Lower lobe of right lung (tissue), 2 donors: ENCODE measurements around the gene FSIP1. TPM values are rescaled to one million over a fixed set of nuclear protein-coding genes. Genes with fewer than 3 reads are reported as not detected.

Experiments used
- ATAC-seq, 2 donors: fragments of 200-7000 bp; cut with Tn5 transposase; one replicate each; pipeline ENCODE4 v1.9.1; 2020 to 2022; ENCODE audit warnings: mild to moderate bottlenecking in 2 of 2, moderate library complexity in 2 of 2
- DNase-seq: peaks from one replicate; pipeline ENCODE4 v3.0.0-alpha.2; 2020
- H3K27ac ChIP-seq: fragments of 200-600 bp; one replicate; pipeline ENCODE4 v1.8.0; 2022
- H3K27me3 ChIP-seq: fragments of 200-600 bp; one replicate; pipeline ENCODE4 v1.8.0; 2022; ENCODE audit warnings: low read depth
- H3K36me3 ChIP-seq: fragments of 200-600 bp; one replicate; pipeline ENCODE4 v1.8.0; 2022; ENCODE audit warnings: mild to moderate bottlenecking
- H3K4me1 ChIP-seq: fragments of 200-600 bp; one replicate; pipeline ENCODE4 v1.8.0; 2022
- H3K4me3 ChIP-seq: fragments of 200-600 bp; one replicate; pipeline ENCODE4 v1.8.0; 2022; ENCODE audit warnings: mild to moderate bottlenecking
- H3K9me3 ChIP-seq: fragments of 200-600 bp; one replicate; pipeline ENCODE4 v1.8.0; 2022
- CTCF ChIP-seq: fragments of 200-600 bp; IDR thresholded peaks from one replicate; pipeline ENCODE4 v1.8.0; 2022; ENCODE audit warnings: antibody characterized with exemption, mild to moderate bottlenecking
- intact Hi-C: fragments of 100-400 bp; cut with DNase I; formaldehyde crosslinking; loops from one replicate; pipeline ENCODE4 v1.11.0; 2022
- total RNA-seq: library from RNA; stranded (reverse); fragmentation: NEBNext Ultra II Directional; extraction: Animal tissue kit (Norgen Biotek cat#: 25700); gene quantifications from one replicate; pipeline ENCODE4 v1.2.1, GENCODE V29; 2021
- donor health status: DM: no; HTN: yes; CAD: no; lungs with severe emphysema.

The FSIP1 gene
- total RNA-seq, 1 donor from 2014 or later, result 2.0 TPM

- DNase-seq (no peak), ATAC-seq (no peak)
- H3K9me3 ChIP-seq, result no peaks in the 10 kb centered on the region
- no peaks in the 10 kb centered on the region for H3K36me3 ChIP-seq
- peaks cover 17% of the 10 kb centered on the region for H3K4me1 ChIP-seq
- intact Hi-C loops, result no loop called here
- H3K27ac ChIP-seq, result no peak overlapping the region
- no peak overlapping the region for H3K4me3 ChIP-seq
- no peaks in the 10 kb centered on the region for H3K27me3 ChIP-seq
- no peak for TF ChIP-seq CTCF
Measured at GRCh38 chr15:39667382-39668127, 115.1 kb downstream of the FSIP1 start.

- Histone ChIP-seq H3K27me3 (no peaks in the 10 kb centered on the region), H3K27ac (no peak overlapping the region), H3K9me3 (no peaks in the 10 kb centered on the region), H3K4me1 (peaks cover 17% of the 10 kb centered on the region), H3K4me3 (no peak overlapping the region), H3K36me3 (no peaks in the 10 kb centered on the region)
- intact Hi-C loops, result no loop called here
- DNase-seq (no peak), ATAC-seq (no peak)
- no peak for TF ChIP-seq CTCF
Measured at GRCh38 chr15:39666677-39667076, 116.0 kb downstream of the FSIP1 start.

GRCh38 chr15:39665629-39666250 is 116.9 kb downstream of the FSIP1 start:
- intact Hi-C loops, result no loop called here
- DNase-seq, result no peak
- H3K27ac ChIP-seq, result no peak overlapping the region
- no peak for ATAC-seq
- H3K36me3 ChIP-seq, result no peaks in the 10 kb centered on the region
- no peaks in the 10 kb centered on the region for H3K27me3 ChIP-seq
- H3K4me3 ChIP-seq, result no peak overlapping the region
- no peaks in the 10 kb centered on the region for H3K9me3 ChIP-seq
- peaks cover 17% of the 10 kb centered on the region for H3K4me1 ChIP-seq
- no peak for TF ChIP-seq CTCF

GRCh38 chr15:39663704-39664250 is 118.9 kb downstream of the FSIP1 start:
- intact Hi-C loops, result no loop called here

GRCh38 chr15:39661776-39662175 is 120.9 kb downstream of the FSIP1 start:
- H3K4me1 ChIP-seq, result peaks cover 12% of the 10 kb centered on the region
- intact Hi-C loops, result no loop called here
- H3K27ac ChIP-seq, result no peak overlapping the region
- no peaks in the 10 kb centered on the region for H3K9me3 ChIP-seq
- DNase-seq (no peak), ATAC-seq (no peak)
- no peak for TF ChIP-seq CTCF
- no peaks in the 10 kb centered on the region for H3K36me3 ChIP-seq
- H3K4me3 ChIP-seq, result no peak overlapping the region
- H3K27me3 ChIP-seq, result no peaks in the 10 kb centered on the region

More at GRCh38 chr15:39663704-39664250, 118.9 kb downstream of the FSIP1 start:
- no peaks in the 10 kb centered on the region for H3K9me3 ChIP-seq
- peaks cover 17% of the 10 kb centered on the region for H3K4me1 ChIP-seq
- no peaks in the 10 kb centered on the region for H3K27me3 ChIP-seq
- H3K27ac ChIP-seq, result no peak overlapping the region
- no peaks in the 10 kb centered on the region for H3K36me3 ChIP-seq
- DNase-seq, result no peak
- no peak for ATAC-seq
- no peak for TF ChIP-seq CTCF
- H3K4me3 ChIP-seq, result no peak overlapping the region
